PC-3 (cell line): ENCODE results near the gene R3HCC1L. TPM values are rescaled to one million over a fixed set of nuclear protein-coding genes. Genes with fewer than 3 reads are reported as not detected.

Source experiments
- ATAC-seq: fragments of 200-7000 bp; cut with Tn5 transposase; 2 replicates; pipeline ENCODE4 v1.9.1; 2020; ENCODE audit warnings: mild to moderate bottlenecking, moderate library complexity
- BruUV-seq: library from RNA; stranded (reverse); fragments of 400-500 nt; replicated peaks from 2 replicates; lab custom pipeline; 2021; lab: Mats Ljungman, UMichigan
- CTCF ChIA-PET: fragments of 300-600 bp; sonication (Branson Sonifier 250); formaldehyde crosslinking; loops from one replicate; lab custom pipeline; 2022; ENCODE audit warnings: antibody characterized with exemption; lab: Charles Lee
- POLR2A ChIA-PET: fragments of 300-600 bp; sonication (Branson Sonifier 250); formaldehyde crosslinking; loops from one replicate; lab custom pipeline; 2022; ENCODE audit warnings: antibody characterized with exemption; ENCODE audit not compliant: unreplicated experiment; lab: Charles Lee
- DNase-seq: peaks from one replicate; pipeline ENCODE4 v3.0.0-alpha.2; 2015
- H2AFZ ChIP-seq: fragments of 300-600 bp; sonication (generic); 2 replicates; pipeline ENCODE4 v1.6.0; 2016; ENCODE audit warnings: antibody characterized with exemption, low read length
- H3F3A ChIP-seq: fragments of 300-600 bp; sonication (generic); one replicate; pipeline ENCODE4 v1.6.0; 2017; ENCODE audit warnings: antibody characterized with exemption, low read length, control low read depth, mild to moderate bottlenecking; ENCODE audit not compliant: unreplicated experiment
- H3K27ac ChIP-seq: fragments of 300-600 bp; sonication (generic); 2 replicates; pipeline ENCODE4 v1.5.1; 2016; ENCODE audit warnings: mild to moderate bottlenecking, low read length
- H3K27me3 ChIP-seq: fragments of 300-600 bp; sonication (generic); 2 replicates; pipeline ENCODE4 v1.6.1; 2016; ENCODE audit warnings: low read length, mixed read lengths
- H3K36me3 ChIP-seq: fragments of 300-600 bp; sonication (generic); 2 replicates; pipeline ENCODE4 v1.6.1; 2016; ENCODE audit warnings: low read depth, mixed run types, low read length, mixed read lengths
- H3K4me1 ChIP-seq: fragments of 300-600 bp; sonication (generic); 2 replicates; pipeline ENCODE4 v1.5.1; 2016; ENCODE audit warnings: low read length; ENCODE audit not compliant: insufficient read depth
- H3K4me2 ChIP-seq: fragments of 300-600 bp; sonication (generic); 2 replicates; pipeline ENCODE4 v1.6.0; 2016; ENCODE audit warnings: low read length
- H3K4me3 ChIP-seq: fragments of 300-600 bp; sonication (generic); 2 replicates; pipeline ENCODE4 v1.5.1; 2016; ENCODE audit warnings: mild to moderate bottlenecking, low read length, mixed read lengths
- H3K79me2 ChIP-seq: fragments of 300-600 bp; sonication (generic); 2 replicates; pipeline ENCODE4 v1.6.1; 2017; ENCODE audit warnings: low read length, mixed read lengths
- H3K9ac ChIP-seq: fragments of 300-600 bp; sonication (generic); 2 replicates; pipeline ENCODE4 v1.6.0; 2016; ENCODE audit warnings: mild to moderate bottlenecking, low read length
- H3K9me2 ChIP-seq: fragments of 300-600 bp; sonication (generic); replicated peaks from 2 replicates; pipeline ENCODE4 v1.6.1; 2016; ENCODE audit warnings: mixed run types, low read length, mixed read lengths
- H3K9me3 ChIP-seq: fragments of 300-600 bp; sonication (generic); 2 replicates; pipeline ENCODE4 v1.6.1; 2016; ENCODE audit warnings: low read length, mixed read lengths
- H4K20me1 ChIP-seq: fragments of 300-600 bp; sonication (generic); 2 replicates; pipeline ENCODE4 v1.6.1; 2016; ENCODE audit warnings: low read length, mixed read lengths
- CTCF ChIP-seq: fragments of 300-600 bp; sonication (generic); conservative IDR thresholded peaks from 2 replicates; pipeline ENCODE4 v1.5.1; 2017; ENCODE audit warnings: antibody characterized with exemption, low read depth, mild to moderate bottlenecking, low read length
- EZH2 ChIP-seq: fragments of 300-600 bp; sonication (generic); IDR thresholded peaks from one replicate; pipeline ENCODE4 v1.6.1; 2017; ENCODE audit warnings: antibody characterized with exemption, mild to moderate bottlenecking, low read length; ENCODE audit not compliant: unreplicated experiment
- EZH2phosphoT487 ChIP-seq: fragments of 300-600 bp; sonication (generic); IDR thresholded peaks from 2 replicates; pipeline ENCODE4 v1.6.1; 2018; ENCODE audit warnings: mild to moderate bottlenecking, antibody characterized with exemption, low read length, borderline replicate concordance
- intact Hi-C: fragments of 100-400 bp; cut with micrococcal nuclease; formaldehyde crosslinking; loops from 2 replicates; pipeline ENCODE4 v1.9.0; 2023
- total RNA-seq: library from RNA; depleted of rRNA; stranded (reverse); fragments of >200 nt; gene quantifications from 2 replicates; pipeline ENCODE4 v1.2.3, GENCODE V29; 2014

The R3HCC1L gene
- total RNA-seq, 1 experiment from 2014 or later: 15.3 TPM

- no TSS peak for BruUV-seq
- Histone ChIP-seq H3F3A (no peaks in the 10 kb centered on the region), H3K36me3 (0 out of 2 replicates have a peak, but pooled peaks cover 2% of the 10 kb centered on the region), H3K27me3 (no peaks in the 10 kb centered on the region), H4K20me1 (no peaks in the 10 kb centered on the region), H3K9ac (no peak overlapping the region), H3K27ac (no peak overlapping the region), H3K9me3 (no peaks in the 10 kb centered on the region), H2AFZ (no peak overlapping the region), H3K4me1 (no peaks in the 10 kb centered on the region), H3K4me2 (no peak overlapping the region), H3K79me2 (no peaks in the 10 kb centered on the region), H3K4me3 (no peak overlapping the region), H3K9me2 (no peaks in the 10 kb centered on the region)
- DNase-seq (no peak), ATAC-seq (no peak)
- ChIA-PET CTCF (interaction anchor here (0.7 kb wide), 1 partner anchor 148 kb away, joined by 5 read pairs; no protein-coding TSS in a partner anchor), POLR2A (no interaction called here)
- intact Hi-C loops: no loop called here
- TF ChIP-seq CTCF (no peak), EZH2phosphoT487 (no peak), EZH2 (no peak)
Measured at GRCh38 chr10:98195120-98195519, 60.7 kb downstream of the R3HCC1L start.

- Histone ChIP-seq H3K9ac (no peak overlapping the region), H3K36me3 (0 out of 2 replicates have a peak, but pooled peaks cover 2% of the 10 kb centered on the region), H3K4me3 (no peak overlapping the region), H3K27ac (no peak overlapping the region), H3K4me2 (no peak overlapping the region), H3K9me2 (no peaks in the 10 kb centered on the region), H2AFZ (no peak overlapping the region), H3F3A (no peaks in the 10 kb centered on the region), H3K79me2 (no peaks in the 10 kb centered on the region), H3K27me3 (no peaks in the 10 kb centered on the region), H3K4me1 (no peaks in the 10 kb centered on the region), H3K9me3 (no peaks in the 10 kb centered on the region), H4K20me1 (no peaks in the 10 kb centered on the region)
- no peak for DNase-seq
- POLR2A ChIA-PET: no interaction called here
- ATAC-seq: no peak
- TF ChIP-seq EZH2 (no peak), EZH2phosphoT487 (no peak), CTCF (no peak)
- CTCF ChIA-PET: no interaction called here
- intact Hi-C loops: no loop called here
- BruUV-seq: no TSS peak
Measured at GRCh38 chr10:98196985-98197384, 62.5 kb downstream of the R3HCC1L start.

GRCh38 chr10:98201760-98202159, 67.3 kb downstream of the R3HCC1L start:
- Histone ChIP-seq H3K9ac (no peak overlapping the region), H3K4me1 (no peaks in the 10 kb centered on the region), H3K79me2 (no peaks in the 10 kb centered on the region), H3K9me2 (no peaks in the 10 kb centered on the region), H3K9me3 (no peaks in the 10 kb centered on the region), H3K4me2 (no peak overlapping the region), H2AFZ (no peak overlapping the region), H3K27ac (no peak overlapping the region), H3F3A (no peaks in the 10 kb centered on the region), H3K27me3 (no peaks in the 10 kb centered on the region), H4K20me1 (no peaks in the 10 kb centered on the region), H3K36me3 (no peaks in the 10 kb centered on the region), H3K4me3 (no peak overlapping the region)
- CTCF ChIA-PET: no interaction called here
- TF ChIP-seq EZH2phosphoT487 (no peak), EZH2 (no peak), CTCF (no peak)
- no TSS peak for BruUV-seq
- ATAC-seq (no peak), DNase-seq (no peak)
- POLR2A ChIA-PET: no interaction called here
- intact Hi-C loops: no loop called here
